NCI-H345 (cell line): ENCODE data around the gene CHCHD6.

Source experiments
- DNase-seq: peaks from one replicate; lab custom pipeline; 2025; lab: John Stamatoyannopoulos, UW

CHCHD6 gene

DNA sequence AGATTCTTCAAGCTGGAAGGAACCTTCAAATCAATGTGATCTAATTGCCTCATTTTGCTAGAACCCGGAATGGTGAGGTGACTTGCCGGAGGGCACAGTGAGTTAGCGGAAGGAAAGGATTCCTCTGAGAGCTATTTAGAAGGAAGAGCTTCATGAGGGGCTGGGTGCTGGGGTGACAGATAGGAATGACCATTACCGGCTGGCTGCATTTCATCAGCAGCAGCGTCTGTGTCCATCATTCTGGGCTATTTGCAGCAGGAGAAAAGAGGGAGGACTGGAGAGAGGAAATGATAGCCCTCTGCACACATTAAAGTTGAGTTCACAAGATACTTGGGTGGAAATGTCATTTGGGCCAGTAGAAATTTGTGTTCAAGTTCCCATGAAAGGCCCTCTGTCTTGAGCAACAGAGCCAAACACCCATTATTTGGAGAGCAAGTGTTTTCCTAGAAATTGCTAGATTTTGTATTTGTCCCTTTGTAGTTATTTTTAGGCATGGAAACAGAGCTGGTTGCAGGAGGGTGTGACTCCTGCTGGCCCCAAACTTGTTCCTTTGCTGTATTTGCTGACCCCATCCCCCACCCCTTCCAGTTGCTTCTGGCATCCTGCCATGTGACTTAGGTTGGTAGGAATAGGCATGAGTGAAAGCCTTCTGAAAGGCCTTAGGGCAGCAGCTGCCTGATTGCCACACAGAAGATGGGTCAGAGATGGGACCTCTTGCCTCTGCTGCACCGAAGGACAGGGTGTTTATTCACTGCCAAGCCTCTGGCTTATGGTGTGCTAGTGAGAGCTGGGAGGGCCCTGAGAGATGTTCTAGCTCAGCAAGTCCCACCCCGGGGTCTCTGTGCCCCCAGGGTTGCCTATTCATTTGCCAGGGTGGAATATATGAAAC is 191.4 kb downstream of the CHCHD6 start:
- DNase-seq = peak; percentile 17

DNA sequence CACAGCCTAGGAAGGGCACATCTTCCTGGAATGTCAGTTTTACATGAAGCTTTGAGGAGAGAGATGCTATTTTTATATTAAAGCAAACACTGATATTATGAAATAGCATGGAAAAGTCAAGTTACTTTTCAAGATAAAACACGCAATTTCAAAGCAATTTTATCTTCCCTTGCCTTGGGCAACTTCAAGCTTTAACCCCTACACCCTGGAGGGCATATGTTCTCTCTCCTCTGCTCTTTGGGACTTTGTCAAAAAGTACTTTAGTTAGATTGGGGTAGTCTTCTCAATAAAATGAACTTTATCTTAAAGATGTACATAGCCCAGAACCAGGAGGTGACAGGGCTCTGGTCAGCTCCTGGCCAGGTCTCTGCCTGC is 192.0 kb downstream of the CHCHD6 start:
- DNase-seq = no peak

DNA sequence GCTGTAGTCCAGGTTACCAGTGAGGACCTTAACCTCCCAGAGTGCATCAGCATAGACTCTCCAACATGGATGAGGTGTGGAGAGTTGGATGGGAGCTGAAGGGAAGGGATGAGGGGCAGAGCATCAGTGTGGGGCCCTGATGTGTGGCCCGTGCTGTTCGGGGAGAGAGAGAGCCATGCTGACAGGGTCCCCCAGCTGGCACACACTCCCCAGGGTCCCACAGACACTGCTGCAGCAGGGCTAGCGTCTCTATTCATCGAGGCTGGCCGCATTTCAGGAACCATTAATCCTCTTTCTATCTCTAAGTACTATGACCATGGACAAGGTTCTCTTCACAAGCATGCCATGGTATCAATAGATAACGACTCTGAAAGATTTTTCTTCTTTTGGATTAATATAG is 192.9 kb downstream of the CHCHD6 start:
- no peak for DNase-seq

GRCh38 chr3:126897943-126898342 is 193.9 kb downstream of the CHCHD6 start:
- DNase-seq = no peak

DNA sequence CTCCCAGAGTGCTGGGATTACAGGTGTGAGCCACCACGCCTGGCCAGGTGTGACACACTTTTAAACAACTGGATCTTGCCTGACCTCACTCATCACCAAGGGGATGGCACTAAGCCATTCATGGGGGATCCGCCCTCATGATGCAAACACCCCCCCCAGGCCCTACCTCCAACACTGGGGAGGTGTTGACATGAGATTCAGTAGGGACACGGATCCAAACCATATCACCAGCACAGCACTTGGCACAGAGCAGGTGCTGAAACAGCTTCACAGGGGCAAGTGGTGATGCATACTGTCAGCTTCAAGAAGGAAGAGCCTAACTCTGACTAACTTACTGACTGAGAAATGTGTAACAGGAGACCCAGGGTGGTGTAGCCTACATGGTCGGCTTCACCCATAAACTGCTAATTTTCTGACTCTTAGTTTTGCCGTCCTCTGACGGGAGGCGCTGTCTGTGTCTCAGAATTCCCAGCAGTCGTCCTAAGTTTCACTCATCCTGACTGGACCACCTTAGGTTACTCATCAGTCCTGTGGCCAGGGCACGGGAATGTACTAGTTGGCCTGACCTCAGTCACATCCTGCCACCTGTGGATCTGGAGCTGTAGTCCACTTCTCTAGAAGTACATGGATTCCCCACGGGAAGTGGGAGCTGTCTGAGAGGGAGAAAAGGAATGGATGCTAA is 197.0 kb downstream of the CHCHD6 start:
- no peak for DNase-seq

- DNase-seq = no peak
Observed at GRCh38 chr3:126901631-126902030, 197.6 kb downstream of the CHCHD6 start.

GRCh38 chr3:126903521-126903920 is 199.5 kb downstream of the CHCHD6 start:
- no peak for DNase-seq

DNA sequence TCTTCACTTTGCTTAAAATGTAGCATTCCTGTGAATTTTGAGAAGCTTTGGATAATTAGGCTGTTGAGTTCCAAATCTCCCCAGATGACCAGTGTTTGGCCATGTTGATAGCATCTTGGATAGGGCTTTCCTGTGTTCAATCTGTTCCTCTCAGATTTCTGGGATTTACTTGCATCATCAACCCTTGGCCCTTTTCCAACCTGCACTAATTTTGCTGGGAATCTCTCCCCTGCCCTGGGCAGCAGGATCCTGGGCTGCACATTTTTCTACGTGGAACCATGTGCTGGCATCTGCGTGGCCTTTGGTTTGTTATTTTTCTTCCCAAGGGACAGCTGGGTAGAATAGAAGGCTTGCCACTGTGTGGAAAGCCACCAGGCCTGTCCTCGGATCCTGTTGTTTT is 203.5 kb downstream of the CHCHD6 start:
- no peak for DNase-seq

DNA sequence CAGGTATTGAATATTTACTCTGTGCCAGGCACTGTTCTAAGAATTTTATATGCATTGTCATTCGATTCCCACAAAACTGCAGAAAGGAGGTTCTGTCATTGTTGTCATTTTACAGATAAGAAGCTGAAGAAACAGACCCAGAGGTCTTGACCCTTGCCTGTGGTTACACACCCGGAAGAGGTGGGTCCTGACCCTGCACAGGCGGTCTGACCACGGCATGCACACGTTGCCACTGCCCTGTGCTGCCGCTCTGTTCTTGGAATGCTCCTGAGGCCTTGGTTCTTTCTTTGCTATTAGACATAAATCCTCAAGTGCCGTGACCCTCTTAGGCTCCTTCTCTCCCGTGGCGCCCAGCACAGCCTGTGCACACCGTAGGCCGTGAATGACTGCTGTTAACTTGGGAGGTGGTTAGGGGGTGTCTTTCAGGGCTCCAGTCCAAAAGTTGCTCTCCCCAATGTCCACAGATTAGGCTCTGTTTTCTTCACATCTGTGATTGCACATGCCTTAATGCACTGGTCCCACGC is 204.8 kb downstream of the CHCHD6 start:
- DNase-seq = no peak

- no peak for DNase-seq
Observed at GRCh38 chr3:126910231-126910630, 206.2 kb downstream of the CHCHD6 start.

- DNase-seq = no peak
Observed at GRCh38 chr3:126911162-126912026, 207.4 kb downstream of the CHCHD6 start.

- DNase-seq = no peak
Observed at GRCh38 chr3:126912027-126912422, 208.0 kb downstream of the CHCHD6 start.

- peak; percentile 60 for DNase-seq
Observed at GRCh38 chr3:126912491-126913195, 208.6 kb downstream of the CHCHD6 start.

- no peak for DNase-seq
Observed at GRCh38 chr3:126913524-126913923, 209.5 kb downstream of the CHCHD6 start.

DNA sequence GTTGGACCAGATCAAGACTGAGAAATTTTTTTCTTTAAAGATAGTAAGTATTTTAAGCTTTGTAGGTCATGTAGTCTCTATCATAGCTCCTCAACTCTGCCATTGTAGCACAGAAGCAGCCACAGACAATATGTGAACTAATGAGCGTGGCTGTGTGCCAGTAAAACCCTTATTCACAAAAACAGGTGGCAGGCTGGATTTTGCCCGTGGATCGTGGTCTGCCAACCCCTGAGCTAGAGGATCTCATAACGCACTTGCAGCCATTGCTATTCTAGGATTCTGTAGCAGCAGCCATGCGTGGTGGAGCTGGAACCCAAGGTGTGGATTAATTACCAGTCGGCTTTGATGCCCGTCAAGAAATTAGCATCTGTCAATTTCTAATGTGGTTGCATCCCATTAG is 210.2 kb downstream of the CHCHD6 start:
- peak; percentile 71 for DNase-seq

DNA sequence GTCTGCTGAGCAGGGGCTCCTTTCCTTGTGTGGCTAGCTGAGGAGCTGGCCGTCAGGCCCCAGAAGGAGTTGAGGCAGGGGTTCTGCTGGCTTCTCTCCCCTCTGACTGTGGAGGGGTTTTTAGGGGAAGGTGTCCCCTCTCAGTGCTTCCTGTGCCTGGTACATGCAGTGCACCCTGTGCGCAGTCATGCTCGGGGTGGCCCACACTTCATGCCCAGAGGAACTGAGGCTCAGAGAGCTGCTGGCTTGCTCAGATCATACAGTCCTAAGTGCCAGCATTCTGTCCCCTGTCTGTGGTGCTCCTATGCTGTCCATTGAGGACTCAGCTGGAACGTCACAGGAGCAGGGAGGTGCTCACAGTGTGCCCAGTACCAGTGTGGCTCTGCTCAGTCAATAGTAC is 211.0 kb downstream of the CHCHD6 start:
- no peak for DNase-seq

GRCh38 chr3:126916546-126916945 is 212.5 kb downstream of the CHCHD6 start:
- no peak for DNase-seq

GRCh38 chr3:126917232-126917804 is 213.3 kb downstream of the CHCHD6 start:
- DNase-seq = no peak

DNA sequence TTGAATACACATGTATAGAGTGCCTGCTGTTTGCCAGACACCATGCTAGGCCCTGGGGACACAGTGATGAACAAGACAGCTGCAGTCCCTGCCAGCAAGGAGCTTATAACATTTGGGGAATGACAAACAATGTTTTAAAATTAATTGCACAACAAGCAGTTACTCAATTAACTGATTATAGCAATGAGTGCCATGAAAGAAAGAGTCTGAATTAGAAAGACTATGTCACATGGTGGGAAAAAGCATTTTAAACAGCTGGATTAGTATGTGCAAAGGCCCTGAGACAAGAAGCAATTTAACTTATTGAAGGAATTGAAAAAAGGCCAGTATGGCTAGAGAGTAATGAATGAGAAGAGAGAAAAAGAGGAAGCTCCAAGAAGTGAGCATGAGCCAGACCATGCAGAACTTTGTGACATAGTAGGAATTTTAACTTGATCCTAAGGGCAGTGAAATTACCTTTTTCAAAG is 214.3 kb downstream of the CHCHD6 start:
- no peak for DNase-seq

DNA sequence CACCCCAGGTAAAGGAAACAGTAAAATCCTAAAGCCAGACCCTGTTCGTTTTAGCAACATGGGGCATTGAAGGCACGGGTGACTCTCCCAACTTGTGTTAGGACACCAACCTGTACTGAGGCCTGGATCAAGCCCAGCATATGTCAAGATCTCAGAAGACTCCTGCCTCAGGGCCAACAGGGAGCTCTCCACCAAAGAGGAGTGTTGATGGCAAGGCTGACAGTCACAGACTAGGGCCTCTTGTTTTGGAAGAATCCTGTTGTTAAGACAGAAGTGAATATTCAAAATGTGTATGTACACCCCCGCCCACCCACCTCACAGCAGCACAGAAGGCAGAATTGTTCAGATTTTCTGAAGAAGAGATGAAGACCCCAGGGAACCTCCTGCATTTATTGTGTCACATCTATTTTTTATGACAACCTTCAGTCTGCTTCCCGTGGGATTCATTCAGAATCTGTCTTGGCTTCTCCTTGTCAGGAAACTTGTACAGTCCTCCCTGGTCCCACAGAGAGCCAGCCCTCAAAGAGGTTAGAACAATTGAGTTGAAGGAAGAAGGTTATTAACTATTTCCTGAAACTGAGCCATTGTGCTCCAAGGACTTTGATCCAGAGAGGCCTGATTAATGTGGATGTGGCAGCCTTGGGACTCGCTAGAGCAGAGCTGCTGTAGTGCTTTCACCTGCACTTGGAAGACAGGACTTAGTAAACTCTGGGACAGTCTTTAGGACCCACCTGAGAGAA is 217.2 kb downstream of the CHCHD6 start:
- no peak for DNase-seq
